ENCODE results near the gene CEP192. TPM values are rescaled to one million over a fixed set of nuclear protein-coding genes. Genes with fewer than 3 reads are reported as not detected.
A peak's percentile ranks its signal among the peaks of the same experiment; 100 is the strongest.
"Not testable (repeated sequence)": the region's sequence is repeated elsewhere in the genome, so short reads cannot be mapped to it uniquely, and the experiment has no call there.

Gene CEP192
- total RNA-seq, 2 donors from 2014 or later: 26.4 to 35.6 TPM

DNA sequence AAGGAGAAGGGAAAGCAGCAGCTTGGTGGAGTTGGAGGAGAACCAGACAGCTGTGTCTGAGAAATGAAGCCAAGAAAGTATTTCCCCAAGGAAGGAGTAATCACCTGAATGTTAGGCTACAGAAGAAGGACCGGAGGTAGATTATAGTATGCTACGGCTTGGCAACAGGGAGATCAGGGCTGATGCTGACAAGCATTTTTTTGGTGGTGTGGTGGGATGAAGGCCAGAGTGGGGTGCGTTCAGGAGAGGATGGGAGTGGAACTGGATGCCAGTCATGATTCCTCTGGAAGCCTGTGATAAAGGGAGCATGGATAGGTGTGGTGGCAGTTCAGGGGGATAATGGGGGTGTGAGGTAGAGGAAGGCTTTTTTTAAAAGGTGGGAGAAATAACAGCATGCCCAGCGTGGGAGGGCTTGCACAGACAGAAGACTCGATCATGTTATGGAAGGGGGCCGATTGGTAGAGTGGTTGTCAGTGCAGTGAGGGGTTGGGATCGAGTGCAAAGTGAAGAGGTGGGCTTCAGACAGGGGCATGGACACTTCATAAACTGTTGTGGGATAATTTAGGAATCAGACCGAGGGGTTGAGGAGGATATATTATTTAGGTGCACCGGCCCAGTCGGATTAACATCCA lies 5.6 kb downstream of the CEP192 start:
- H3K4me3 Mint-ChIP-seq: no peak overlapping the region
- no peaks in the 10 kb centered on the region for H3K27me3 Mint-ChIP-seq (ENCODE audit: insufficient read depth)
- Histone ChIP-seq H3K27me3 (ENCODE audit: control insufficient read depth, insufficient read depth, low read length, poor library complexity, severe bottlenecking) (no peaks in the 10 kb centered on the region), H3K9me3 (ENCODE audit: control insufficient read depth, low read length) (peaks cover 6% of the 10 kb centered on the region), H3K4me3 (ENCODE audit: low read length) (peak overlapping the region; percentile 24), H3K36me3 (ENCODE audit: control insufficient read depth, insufficient read depth, low read length) (peaks cover 27% of the 10 kb centered on the region), H3K9ac (ENCODE audit: extremely low read depth, low read length, poor library complexity, severe bottlenecking) (no peak overlapping the region), H3K27ac (ENCODE audit: low read depth, low read length) (no peak overlapping the region), H3K4me1 (ENCODE audit: control insufficient read depth, insufficient read depth, low read length) (no peaks in the 10 kb centered on the region)
- WGBS, 2 experiments (ENCODE audit: insufficient coverage in 1 of 2, insufficient read length in 1 of 2): 85 to 92% methylated on average over 10 of the region's 10 CpGs
- peaks cover 9% of the 10 kb centered on the region for H3K4me1 Mint-ChIP-seq
- no peaks in the 10 kb centered on the region for H3K9me3 Mint-ChIP-seq
- TF ChIP-seq, protein P1, sequence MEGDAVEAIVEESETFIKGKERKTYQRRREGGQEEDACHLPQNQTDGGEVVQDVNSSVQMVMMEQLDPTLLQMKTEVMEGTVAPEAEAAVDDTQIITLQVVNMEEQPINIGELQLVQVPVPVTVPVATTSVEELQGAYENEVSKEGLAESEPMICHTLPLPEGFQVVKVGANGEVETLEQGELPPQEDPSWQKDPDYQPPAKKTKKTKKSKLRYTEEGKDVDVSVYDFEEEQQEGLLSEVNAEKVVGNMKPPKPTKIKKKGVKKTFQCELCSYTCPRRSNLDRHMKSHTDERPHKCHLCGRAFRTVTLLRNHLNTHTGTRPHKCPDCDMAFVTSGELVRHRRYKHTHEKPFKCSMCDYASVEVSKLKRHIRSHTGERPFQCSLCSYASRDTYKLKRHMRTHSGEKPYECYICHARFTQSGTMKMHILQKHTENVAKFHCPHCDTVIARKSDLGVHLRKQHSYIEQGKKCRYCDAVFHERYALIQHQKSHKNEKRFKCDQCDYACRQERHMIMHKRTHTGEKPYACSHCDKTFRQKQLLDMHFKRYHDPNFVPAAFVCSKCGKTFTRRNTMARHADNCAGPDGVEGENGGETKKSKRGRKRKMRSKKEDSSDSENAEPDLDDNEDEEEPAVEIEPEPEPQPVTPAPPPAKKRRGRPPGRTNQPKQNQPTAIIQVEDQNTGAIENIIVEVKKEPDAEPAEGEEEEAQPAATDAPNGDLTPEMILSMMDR (conservative IDR thresholded peaks at IDR 0.05): no peak
- DNase-seq: no peak
- H3K27ac Mint-ChIP-seq: no peak overlapping the region
- H3K36me3 Mint-ChIP-seq (ENCODE audit: low read depth): peaks cover 4% of the 10 kb centered on the region

DNA sequence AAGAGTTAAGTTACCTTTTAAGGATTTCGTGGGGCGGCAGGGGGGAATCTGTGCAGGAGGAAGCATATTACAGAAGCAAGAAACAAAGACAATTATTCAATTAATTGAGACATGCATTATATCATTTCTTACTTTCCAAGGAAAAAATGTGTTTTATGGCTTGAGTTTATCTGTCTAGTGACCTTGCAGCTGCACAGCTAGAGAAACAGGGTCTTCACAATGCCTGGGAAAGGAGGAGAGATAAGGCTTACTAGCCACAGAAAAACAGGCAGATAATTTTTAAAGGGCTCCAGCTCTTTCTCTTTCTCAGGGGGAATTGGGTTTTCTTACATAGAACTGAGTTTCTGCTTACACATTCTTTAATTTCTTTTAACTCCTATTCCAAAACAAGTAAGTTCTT lies 6.2 kb downstream of the CEP192 start:
- not testable (repeated sequence) for H3K4me1 ChIP-seq (ENCODE audit: control insufficient read depth, insufficient read depth, low read length); H3K9ac ChIP-seq (ENCODE audit: extremely low read depth, low read length, poor library complexity, severe bottlenecking); H3K9me3 Mint-ChIP-seq; H3K4me3 Mint-ChIP-seq; H3K4me1 Mint-ChIP-seq; H3K27me3 ChIP-seq (ENCODE audit: control insufficient read depth, insufficient read depth, low read length, poor library complexity, severe bottlenecking); H3K27ac ChIP-seq (ENCODE audit: low read depth, low read length); DNase-seq; H3K27ac Mint-ChIP-seq; H3K27me3 Mint-ChIP-seq (ENCODE audit: insufficient read depth); H3K9me3 ChIP-seq (ENCODE audit: control insufficient read depth, low read length); H3K36me3 Mint-ChIP-seq (ENCODE audit: low read depth)
- whole genome bisulfite sequencing, 2 experiments (ENCODE audit: insufficient coverage in 1 of 2, insufficient read length in 1 of 2): 93% methylated on average over 2 of the region's 2 CpGs; no CpG with 5 or more reads in 1 of the 2 experiments
- H3K36me3 ChIP-seq (ENCODE audit: control insufficient read depth, insufficient read depth, low read length): peaks cover 32% of the 10 kb centered on the region
- peak overlapping the region; percentile 24 for H3K4me3 ChIP-seq (ENCODE audit: low read length)

DNA sequence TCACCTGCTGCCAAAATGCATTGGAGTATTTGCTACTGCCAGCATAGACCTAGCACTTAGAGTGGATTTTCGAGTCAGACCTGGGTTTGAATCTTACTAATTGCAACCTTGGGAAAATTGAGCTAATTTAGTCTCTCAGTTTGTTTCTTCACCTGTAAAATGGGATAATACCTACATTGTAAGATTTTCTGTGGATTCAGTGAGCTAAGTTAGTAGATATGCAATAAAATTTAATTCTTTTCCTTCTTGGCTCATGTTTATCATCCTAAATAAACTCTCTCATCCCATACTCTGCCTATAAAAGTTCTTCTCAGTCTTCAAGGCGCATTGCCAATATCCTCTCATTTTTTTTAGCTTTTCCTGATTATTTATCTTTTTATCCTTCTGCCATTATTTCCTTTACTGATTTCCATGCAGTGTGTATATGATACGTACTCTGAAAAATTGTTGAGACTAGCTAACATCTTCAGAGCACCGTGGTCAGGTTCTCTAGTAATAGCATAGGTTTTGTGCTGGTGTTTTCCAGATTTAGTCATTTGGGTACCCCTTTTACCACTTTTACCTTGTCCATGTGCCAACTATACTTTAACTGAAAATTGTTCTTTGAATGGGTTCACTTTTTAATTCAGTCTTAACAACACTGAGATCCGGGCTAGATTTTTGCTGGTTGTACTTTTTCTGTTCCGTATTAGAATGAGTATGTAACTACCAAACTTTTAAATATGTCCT lies 7.3 kb downstream of the CEP192 start:
- H3K36me3 ChIP-seq (ENCODE audit: control insufficient read depth, insufficient read depth, low read length): peaks cover 38% of the 10 kb centered on the region
- TF ChIP-seq, protein P1 (conservative IDR thresholded peaks at IDR 0.05): no peak
- no peak overlapping the region for H3K27ac Mint-ChIP-seq
- no peak overlapping the region for H3K4me3 ChIP-seq (ENCODE audit: low read length)
- H3K4me1 Mint-ChIP-seq: peaks cover 3% of the 10 kb centered on the region
- no peaks in the 10 kb centered on the region for H3K9me3 Mint-ChIP-seq
- DNase-seq: no peak
- H3K27ac ChIP-seq (ENCODE audit: low read depth, low read length): no peak overlapping the region
- no peaks in the 10 kb centered on the region for H3K27me3 Mint-ChIP-seq (ENCODE audit: insufficient read depth)
- H3K4me3 Mint-ChIP-seq: no peak overlapping the region
- peaks cover 4% of the 10 kb centered on the region for H3K36me3 Mint-ChIP-seq (ENCODE audit: low read depth)
- WGBS, 2 experiments (ENCODE audit: insufficient coverage in 1 of 2, insufficient read length in 1 of 2): 96 to 98% methylated on average over 4 to 5 of the region's 6 CpGs
- peaks cover 6% of the 10 kb centered on the region for H3K9me3 ChIP-seq (ENCODE audit: control insufficient read depth, low read length)
- no peak overlapping the region for H3K9ac ChIP-seq (ENCODE audit: extremely low read depth, low read length, poor library complexity, severe bottlenecking)
- no peaks in the 10 kb centered on the region for H3K4me1 ChIP-seq (ENCODE audit: control insufficient read depth, insufficient read depth, low read length)
- H3K27me3 ChIP-seq (ENCODE audit: control insufficient read depth, insufficient read depth, low read length, poor library complexity, severe bottlenecking): no peaks in the 10 kb centered on the region

All from endodermal cell (in vitro differentiated cells).